Measurements from ENCODE around the gene SLC6A12. TPM values are rescaled to one million over a fixed set of nuclear protein-coding genes. Genes with fewer than 3 reads are reported as not detected.
"Not testable (repeated sequence)": the region's sequence is repeated elsewhere in the genome, so short reads cannot be mapped to it uniquely, and the experiment has no call there.

The SLC6A12 gene
- polyA plus RNA-seq, 4 donors, result 13.3 to 19.2 (median 16.7) TPM

DNA sequence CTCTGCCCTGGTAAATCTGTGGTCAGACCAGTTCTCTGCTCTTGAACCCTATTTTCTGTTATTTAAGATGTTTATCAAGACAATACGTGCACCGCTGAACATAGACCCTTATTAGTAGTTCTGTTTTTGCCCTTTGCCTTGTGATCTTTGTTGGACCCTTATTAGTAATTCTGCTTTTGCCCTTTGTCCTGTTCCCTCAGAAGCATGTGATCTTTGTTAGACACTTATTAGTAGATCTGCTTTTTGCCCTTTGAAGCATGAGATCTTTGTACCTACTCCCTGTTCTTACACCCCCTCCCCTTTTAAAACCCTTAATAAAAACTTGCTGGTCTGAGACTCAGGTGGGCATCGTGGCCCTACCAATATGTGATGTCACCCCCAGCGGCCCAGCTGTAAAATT is 22.0 kb upstream of the SLC6A12 start:
- not testable (repeated sequence) for DNase-seq (ENCODE audit: low read depth in 4 of 4, low spot score in 2 of 4)

DNA sequence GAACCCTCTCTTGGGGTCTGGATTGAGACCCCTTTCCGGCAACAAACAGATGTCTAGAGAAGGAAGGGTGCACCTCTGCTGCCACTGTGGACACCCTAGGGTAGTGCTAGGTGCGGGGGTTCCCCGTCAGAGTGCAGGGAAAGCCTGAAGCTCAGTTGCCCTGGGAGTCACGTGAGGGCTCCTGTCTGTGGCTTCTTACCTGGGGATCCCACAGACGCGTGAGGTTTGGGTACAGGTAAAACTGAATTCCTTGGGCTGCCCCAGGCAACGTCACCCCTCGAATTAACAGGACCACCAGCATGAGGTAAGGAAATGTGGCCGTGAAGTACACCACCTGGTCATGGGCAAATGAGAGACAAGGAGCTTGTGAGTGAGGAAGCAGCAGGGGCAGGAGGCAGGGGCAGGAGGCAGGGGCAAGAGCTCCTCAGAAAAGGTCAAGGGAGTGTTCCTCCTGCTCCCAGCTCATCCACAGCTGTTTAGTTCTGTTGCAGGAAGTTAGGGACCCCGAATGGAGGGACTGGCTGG is 21.0 kb upstream of the SLC6A12 start:
- no peak for DNase-seq (ENCODE audit: low read depth in 4 of 4, low spot score in 2 of 4)

DNA sequence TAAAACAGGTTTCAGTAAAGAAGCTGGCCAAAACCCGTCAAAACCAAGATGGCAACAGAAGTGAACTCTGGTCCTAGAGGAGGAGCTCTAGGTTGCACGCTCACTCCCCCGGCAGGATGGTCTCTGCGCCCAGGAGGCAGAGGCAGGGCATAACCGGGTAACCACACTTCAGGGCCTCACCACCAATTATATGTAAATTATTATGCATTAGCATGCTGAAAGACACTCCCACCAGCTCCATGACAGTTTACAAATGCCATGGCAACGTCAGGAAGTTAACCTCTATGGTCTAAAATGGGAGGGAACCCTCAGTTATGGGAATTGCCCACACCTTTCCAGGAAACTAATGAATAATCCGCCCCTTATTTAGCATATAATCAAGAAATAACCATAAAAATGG is 20.1 kb upstream of the SLC6A12 start:
- DNase-seq (ENCODE audit: low read depth in 4 of 4, low spot score in 2 of 4), result no peak

DNA sequence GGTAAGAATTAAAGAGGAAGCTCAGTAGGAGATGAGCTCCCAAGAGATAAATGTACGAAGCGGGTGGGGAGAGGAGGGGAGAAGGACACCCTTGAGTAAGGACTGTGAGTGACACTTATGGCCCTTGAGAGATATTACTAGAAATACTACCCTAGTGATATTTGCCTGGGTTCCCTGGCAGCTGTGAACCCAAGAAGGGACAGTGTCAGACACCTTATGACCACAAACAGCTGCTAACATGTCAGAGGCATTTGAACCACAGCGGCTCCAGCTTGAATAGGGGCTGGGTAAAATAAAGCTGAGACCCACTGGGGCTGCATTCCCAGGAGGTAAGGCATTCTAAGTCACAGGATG is 19.6 kb upstream of the SLC6A12 start:
- DNase-seq (ENCODE audit: low read depth in 4 of 4, low spot score in 2 of 4), result no peak

DNA sequence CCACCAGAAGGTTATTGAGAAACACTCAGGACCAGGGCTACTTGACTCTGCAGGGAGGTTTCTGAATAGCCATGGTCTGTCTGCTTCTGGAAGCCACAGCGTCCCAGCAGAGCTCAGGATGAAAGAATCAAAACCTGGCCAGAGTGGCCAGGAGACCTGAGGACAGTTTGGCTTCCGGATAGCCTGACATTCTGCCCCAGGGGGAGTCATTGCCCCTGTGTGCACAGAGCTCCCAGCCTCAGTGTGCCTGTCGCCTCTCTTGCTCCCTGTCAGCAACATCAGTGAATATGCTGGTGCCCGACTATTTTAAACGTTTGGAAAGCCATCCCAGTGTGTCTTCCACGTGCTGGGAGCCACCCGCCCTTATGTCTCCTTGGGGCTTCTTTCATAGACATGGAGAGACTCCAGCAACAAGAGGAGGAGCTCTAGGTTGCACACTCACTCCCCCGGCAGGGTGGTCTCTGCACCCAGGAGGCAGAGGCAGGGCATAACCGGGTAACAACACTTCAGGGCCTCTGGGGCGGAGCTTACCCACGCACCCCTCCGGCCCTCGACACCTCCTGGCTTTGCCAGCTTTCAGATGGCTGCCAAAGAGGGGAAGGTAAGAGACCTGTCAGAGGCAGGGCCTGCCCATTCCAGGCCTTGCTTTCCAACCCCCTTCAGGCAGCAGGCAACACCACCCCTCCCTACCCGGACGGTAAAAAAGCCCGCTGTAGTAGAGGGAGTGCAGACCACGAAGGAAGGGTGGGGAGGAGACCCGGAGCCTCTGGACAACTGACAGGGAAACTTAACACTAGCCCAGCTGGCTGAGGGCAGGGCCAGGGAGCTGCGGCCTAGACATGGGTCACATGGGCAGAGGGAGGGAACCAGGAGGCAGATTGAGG is 19.0 kb upstream of the SLC6A12 start:
- DNase-seq (ENCODE audit: low read depth in 4 of 4, low spot score in 2 of 4), result no peak

DNA sequence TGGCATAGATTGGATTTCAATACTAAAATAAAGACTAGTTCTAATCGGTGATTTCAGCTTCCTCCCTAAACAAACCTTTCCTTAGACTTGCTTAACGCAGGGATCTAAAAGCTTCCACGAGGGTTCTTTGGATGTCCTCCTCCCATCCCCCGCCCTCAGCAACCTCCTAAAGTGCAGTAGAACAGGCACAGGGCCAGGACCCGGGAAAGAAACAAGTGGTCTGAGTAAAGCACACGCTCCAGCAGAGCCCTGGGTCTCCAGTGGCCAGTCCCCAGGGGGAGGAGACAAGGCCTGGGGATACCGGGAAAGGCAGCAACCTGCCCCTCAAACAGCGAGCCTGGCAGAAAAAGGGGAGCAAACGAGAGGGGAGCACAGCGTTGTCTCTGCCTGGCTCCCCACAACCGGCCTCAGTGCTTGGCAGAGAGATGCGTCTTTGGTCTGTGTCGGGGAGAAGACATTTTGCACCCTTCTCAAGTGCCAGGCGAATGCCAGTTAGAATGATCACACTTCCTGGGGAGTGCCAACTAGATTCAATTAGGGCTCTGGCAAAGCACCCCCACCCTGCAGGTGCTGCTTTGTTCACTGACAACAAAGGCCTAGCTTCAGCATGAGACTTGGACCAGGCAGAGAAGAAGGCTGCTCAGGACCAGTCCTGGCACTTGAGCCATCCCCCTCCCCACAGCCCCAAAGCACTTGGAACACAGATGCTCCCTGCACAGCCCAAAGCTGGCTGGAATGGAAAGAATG is 17.1 kb upstream of the SLC6A12 start:
- DNase-seq (ENCODE audit: low read depth in 4 of 4, low spot score in 2 of 4), result no peak

DNA sequence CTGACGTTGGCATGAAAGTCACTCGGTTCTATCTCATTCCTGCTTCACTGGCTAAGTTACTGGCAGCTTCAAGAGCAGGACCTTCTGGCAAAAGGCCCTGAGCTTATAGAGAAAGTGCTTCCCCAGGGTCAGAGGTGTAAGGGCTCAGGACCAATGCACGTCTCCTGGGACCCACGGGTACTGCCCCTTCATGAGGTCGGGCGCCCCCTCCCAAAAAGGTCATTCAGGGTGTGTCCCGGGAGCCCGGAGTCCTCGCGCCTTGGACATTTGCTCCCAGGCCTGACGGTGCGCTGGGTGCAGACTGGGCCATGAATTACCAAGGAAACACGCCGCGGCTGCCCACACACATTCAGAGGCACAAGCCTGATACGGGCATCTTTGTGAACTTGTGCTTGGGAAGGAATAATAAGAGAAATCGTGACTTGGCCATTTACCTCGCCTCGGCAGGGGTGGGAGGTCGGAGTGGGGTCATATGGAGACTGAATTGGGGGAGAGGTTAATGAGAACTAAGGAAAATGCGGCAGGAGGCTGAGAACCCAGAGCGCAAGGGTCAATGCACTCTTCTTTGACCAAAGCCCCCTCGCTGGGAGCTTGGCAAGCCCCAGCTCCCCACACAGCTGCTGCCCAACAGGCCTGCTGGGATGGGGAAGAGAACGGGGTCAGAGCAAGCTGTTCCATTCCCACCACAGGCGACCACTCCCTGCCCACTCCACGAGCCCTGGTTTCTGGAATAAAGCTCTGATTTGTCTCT is 15.7 kb upstream of the SLC6A12 start:
- no peak for DNase-seq (ENCODE audit: low read depth in 4 of 4, low spot score in 2 of 4)

DNA sequence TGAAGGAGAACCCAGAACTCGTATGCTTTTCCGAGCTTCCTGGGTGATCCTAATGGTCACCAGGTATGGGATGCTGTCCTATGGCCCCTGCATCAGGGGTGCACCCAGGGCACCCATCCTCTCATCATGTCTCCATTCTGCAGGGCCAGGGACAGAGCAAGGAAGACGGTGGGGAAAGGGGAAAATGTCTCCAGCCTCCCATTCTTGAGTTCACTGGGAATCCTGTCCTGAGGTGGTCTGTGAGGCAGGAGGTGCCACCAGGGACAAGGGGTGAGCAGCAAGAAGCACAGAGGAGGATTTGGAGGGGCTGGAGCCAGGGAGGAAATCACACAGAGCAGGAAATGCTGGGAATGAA is 14.9 kb upstream of the SLC6A12 start:
- DNase-seq (ENCODE audit: low read depth in 4 of 4, low spot score in 2 of 4), result no peak

DNA sequence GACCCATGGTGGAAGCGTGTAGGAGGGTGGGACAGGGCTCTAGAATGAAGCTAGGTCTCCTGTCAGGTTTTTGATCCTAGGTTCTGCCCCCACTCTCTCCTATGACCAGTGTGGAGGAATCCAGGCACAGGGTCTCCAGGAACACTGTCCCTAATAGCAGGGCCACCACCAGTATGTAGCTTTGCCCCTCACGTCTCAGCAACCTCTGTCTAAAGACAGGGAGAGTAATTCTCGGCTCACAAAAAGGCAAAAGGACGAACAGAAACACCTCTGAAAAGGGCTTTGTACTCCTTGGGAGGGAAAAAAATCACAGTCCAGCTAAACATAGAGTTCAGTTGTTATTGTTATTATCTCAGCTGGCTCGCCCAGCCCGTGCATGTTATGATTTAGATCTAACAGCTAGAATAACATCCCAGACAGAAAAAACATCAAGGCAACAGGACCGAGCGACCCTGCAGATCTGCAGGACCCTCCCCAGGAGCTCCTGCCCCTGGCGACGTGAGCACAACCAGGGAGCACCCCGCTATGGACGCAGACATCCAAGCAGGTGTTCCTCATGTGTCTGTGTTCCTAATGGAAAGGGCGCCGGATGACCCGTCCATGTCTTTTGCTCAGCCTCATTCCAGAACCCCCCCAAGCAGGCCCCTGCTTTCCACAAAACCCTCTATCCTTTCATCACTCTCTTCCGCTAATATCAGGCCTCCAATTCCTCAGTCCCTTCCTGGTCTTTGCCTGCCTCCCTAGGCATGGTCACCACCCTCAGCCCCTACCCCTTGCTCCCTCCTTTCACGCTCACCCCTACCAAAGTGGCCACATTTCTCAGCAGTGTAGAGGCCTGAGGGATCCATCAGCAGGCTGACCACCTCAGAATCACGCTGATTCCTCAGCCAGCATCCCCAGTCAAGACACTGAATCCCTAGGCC is 14.2 kb upstream of the SLC6A12 start:
- no peak for DNase-seq (ENCODE audit: low read depth in 4 of 4, low spot score in 2 of 4)

DNA sequence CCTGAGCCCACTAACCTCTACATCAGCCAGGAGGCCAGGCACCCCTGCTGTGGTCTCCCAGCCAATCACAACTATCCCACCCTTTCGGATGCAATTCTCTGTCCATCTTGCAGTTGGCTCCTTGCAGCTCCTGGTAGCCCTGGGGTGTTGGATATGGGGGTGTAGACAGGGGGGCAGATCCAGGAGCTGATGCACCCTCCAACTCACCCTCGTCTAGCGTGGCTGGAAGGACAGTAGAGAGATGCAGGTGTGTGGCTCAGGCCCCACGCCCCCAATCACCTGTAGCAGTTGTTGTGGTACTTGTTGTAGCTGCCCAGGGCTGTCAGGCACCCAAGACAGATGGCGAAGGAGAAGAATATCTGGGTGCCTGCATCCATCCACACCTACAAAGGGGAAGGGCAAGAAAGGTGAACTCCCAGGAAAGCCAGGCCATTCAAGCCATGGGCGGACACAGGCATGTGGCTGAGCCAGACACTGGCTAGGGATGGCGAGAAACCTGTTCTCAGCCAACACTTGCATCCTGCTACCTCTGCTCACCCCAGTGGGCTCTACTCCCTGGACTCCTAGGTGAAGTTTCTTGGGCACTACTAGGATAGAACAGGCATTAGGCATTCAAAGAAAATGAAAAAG is 13.4 kb upstream of the SLC6A12 start:
- DNase-seq (ENCODE audit: low read depth in 4 of 4, low spot score in 2 of 4), result no peak

DNA sequence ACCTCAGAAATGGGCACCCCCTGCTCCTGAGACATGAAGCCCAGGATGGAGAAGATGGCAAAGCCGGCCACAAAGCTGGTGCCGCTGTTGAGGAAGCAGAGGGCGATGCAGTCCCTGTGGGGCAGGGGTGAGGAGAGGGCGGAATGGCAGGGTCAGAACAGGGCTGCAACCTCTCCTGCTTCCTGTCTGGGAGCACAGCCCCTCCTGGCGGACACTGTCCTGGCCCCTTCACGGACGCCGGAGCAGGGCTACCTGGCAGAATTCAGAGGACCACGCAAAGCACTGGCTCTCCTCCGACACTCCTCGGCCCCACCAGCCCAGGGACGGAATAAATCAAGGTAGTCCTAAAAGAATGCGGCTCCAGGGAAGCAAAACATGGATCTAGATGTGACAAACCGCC is 12.4 kb upstream of the SLC6A12 start:
- no peak for DNase-seq (ENCODE audit: low read depth in 4 of 4, low spot score in 2 of 4)

DNA sequence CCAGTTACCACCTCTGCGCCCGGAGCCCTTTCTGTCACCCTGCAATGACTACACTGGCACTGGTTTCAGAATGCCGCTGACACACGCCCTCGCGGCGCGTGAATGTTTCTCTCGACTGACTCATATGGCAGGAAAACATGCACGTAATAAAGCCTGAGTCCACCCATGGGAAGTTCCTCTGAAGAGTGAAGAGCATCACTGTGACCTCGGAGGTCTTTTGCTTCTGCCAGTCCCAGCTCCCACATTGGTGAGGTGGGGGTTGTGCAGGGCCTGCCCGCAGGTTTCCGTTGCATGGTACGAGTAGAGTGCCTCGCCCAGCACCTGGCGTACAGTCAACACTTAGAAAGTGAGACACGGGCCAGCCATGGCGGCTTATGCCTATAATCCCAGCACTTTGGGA is 11.1 kb upstream of the SLC6A12 start:
- no peak for DNase-seq (ENCODE audit: low read depth in 4 of 4, low spot score in 2 of 4)

DNA sequence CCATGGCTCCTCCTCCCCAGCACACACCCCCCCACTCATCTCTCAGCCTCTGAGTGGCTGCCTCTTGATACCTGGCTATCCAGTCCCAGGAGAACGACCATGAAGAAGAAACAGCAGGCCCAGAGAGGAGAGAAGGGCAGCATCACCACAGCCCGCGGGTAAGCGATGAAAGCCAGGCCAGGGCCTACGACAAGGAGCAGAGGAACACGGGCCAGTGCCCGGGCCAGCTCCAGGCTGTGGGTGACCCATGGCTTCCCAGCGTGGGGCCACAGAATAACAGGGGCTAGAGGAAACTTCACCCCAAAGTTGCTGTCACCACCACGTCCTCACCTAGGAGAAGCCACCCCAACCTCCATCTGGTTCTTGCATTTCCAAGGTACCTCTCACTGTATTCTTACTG is 10.4 kb upstream of the SLC6A12 start:
- DNase-seq (ENCODE audit: low read depth in 4 of 4, low spot score in 2 of 4), result no peak

DNA sequence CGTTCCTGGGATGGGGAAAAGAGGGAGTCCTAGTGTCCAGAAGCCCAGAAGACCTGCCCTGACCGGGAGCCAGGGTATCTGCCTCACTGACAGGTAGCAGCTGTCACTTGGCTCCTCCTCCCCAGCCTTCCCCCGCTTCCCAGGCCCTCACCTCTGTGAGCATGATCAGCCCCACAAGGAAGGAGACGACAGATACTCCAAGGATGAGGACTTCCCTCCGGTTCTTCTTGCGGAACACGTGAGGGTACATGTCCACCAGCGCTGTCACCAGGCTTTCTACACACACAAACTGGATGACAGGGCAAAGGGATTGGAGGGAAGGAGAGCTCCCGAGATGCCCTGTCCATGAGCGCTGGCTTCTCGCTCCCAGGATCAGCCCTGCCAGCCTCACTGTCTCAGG is 9.9 kb upstream of the SLC6A12 start:
- no peak for DNase-seq (ENCODE audit: low read depth in 4 of 4, low spot score in 2 of 4)

DNA sequence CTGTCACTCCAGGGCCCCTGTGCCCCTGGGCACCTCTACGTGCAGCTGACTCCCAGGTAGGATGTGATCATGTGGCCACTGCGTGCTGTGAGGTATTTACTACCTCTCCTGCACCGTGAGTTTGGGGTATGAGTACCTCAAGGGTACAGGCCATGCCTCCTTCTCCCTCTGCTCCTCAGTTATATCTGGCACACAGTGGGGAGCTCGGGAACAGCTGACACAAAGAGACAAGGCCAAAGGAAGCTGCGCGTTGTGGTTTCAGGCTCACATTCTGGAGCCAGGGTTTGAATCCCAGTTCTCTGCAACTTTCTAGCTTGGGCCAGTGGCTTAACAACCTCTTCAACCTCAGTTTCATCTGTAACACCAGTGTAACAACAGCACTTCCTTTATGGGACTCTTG is 7.8 kb upstream of the SLC6A12 start:
- no peak for DNase-seq (ENCODE audit: low read depth in 4 of 4, low spot score in 2 of 4)

DNA sequence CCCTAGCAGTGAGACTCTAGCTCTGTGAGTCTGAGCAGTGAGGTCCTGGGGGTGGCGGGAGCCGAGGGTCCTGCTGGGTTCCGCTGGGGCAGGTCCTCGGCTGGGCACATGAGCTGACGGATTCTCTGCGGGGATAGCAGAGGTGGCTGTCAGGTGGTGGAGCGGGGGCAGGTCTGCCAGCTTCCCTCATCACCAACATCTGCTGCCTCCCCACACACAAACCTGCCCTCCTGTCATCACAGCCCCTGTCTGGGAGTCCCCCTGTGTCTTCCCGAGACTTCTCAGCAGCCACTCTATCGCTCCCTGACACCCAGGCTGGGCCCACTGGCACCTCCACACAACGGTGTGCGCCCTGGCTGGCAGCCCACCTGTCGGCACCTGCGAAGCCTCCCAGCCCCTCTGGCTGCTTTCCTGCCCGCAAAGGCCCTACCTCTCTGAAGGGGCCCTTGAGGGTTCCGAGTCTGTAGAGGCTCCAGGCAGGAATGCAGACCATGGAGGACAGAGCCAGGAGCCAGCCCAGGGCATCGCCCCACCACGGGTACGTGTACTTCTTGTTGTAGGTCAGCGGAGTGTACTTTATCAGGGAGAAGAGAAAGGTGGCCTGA is 7.1 kb upstream of the SLC6A12 start:
- DNase-seq (ENCODE audit: low read depth in 4 of 4, low spot score in 2 of 4), result no peak

DNA sequence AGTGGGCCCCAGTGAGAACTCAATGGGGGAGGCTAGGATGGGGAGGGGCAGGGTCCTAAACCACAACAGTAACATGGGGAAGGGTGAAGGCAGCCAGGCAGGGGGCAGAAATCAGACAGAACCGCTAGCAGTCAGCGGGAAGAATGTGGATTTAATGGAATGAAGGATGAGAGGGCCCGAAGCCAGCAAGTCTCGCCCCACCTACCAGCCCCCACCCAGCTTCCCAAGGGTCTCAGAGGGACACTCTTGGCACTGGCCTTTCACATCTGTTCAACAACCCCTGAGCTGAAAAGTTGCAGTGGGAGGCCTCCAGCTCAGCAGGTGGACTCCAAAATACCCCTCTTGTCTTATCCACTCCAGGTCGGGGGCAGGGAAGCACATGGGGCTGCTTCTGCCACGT is 6.5 kb upstream of the SLC6A12 start:
- no peak for DNase-seq (ENCODE audit: low read depth in 4 of 4, low spot score in 2 of 4)

DNA sequence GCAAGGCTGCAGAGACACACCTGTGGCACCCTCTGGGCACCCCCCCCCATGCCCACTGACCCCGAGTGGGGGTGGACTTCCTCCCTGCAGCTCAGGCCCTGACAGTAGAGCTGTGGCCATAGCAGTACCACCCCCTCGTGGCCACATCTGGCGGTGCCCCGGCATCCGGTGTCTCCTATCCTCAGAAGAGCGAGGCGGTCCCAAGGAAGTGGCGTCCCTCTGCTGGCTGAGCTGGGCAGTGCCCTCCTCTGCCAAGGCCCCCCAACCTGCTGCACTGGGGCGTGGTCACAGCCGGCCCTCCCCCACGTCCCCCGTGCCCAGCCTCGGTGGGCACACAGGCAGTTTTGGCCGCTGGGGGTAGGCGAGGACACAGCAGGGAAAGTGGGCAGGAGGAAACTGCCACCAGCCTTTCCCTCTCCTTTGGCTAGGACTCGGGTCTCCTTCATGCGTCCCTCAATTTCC is 6.0 kb upstream of the SLC6A12 start:
- no peak for DNase-seq (ENCODE audit: low read depth in 4 of 4, low spot score in 2 of 4)

All from left renal cortex interstitium (tissue), 4 donors.